EL (cell line): ENCODE measurements around the gene FAM124A.

ENCODE experiments used
- DNase-seq: peaks from one replicate; pipeline ENCODE4 v3.0.0-alpha.2; 2016

Gene FAM124A

GRCh38 chr13:51221108-51221507, 1.1 kb upstream of the FAM124A start:
- no peak for DNase-seq

DNA sequence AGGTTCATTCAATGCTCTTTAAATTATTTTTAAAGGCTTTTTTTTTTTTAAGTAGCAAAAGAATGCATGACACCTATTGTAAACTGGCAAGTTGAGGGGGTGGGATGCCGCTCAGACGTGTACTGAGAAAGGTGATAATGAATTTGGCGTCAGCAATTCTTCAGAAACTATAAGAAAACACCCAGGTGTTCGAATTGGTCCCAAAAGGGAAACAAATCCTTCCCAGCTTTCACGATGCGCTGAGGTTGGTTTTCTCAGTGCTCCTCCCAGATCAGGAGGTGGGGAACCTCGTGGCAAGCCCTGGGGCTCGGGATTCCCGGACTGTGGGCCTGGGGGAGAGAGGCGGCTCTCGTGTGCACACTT, 543 bp upstream of the FAM124A start:
- no peak for DNase-seq

GRCh38 chr13:51222686-51223559, 725 bp downstream of the FAM124A start:
- DNase-seq, result peak; percentile 3

- no peak for DNase-seq
These were observed 1.5 kb downstream of the FAM124A start for GRCh38 chr13:51223560-51224270.

GRCh38 chr13:51225029-51225428, 2.8 kb downstream of the FAM124A start:
- DNase-seq, result no peak

DNA sequence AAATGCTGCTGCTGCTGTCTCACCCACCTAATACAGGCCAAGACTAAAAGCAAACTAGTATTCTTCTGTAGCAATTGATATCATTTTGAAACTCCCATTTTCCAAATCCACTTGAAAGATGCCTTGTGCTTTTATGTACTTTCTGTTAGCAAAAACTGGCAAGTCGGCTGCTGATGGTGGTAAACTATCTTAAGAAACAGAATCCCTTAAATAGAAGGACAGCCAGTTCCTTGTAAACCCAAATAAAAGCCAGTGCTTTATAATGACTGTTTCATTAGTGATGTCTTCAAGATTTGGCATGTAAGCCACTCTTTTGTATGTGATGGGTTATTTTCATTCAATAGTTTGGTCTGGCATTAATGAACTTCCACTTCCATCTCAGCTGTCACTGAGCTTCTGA, 5.2 kb downstream of the FAM124A start:
- no peak for DNase-seq

GRCh38 chr13:51229101-51229719, 7.0 kb downstream of the FAM124A start:
- DNase-seq, result no peak

GRCh38 chr13:51229731-51230130, 7.5 kb downstream of the FAM124A start:
- DNase-seq, result no peak

DNA sequence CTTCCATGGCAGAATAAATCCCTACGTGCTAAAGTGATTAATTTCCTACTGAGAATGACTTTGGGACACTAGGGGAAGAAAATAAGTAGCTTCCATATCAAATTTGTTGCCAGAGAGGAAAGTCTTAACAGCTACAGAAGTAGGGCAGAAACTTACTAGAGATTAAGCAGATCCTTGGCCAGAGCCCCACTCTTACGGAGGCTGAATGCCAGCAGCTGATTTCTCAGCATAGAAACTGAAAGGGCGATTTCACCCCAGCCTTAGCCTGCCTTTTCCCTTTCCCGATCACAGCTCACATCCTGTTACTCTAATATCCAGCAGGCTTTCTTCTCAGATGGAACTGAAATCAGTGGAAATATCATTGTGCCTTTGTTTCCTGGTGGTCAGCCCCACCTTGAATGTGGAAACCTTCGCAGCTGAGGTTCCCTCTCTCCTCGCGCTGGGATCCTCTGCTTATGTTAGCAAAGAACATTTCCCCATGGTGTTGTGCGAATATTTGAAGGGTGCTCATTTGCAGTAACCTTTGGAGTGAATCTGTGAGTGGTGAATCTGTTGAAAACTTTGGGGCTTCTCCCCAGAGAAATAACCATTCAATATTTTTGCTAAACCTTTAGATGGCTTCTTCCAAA, 8.4 kb downstream of the FAM124A start:
- DNase-seq, result no peak

- DNase-seq, result no peak
These were observed 9.3 kb downstream of the FAM124A start for GRCh38 chr13:51231456-51231855.

DNA sequence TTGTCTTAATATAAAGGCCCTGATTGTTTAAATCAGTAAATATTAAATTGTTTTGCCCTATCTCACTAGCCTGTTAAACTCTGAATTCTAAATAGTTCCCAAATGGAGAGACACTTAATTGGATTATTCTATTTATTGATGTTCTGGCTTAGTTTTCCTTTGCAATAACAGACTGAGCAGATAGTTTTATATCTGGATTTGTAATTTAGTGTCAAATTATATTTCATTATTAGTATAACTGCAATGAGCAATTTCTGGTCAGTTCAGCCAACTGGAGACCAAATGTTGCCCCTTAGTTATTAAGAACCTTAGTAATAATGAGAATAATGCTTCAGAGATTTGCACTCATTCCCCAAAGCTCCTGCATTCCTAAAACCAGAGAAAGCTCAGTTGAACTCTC, 10.1 kb downstream of the FAM124A start:
- no peak for DNase-seq

- DNase-seq, result no peak
These were observed 11.1 kb downstream of the FAM124A start for GRCh38 chr13:51233117-51233826.

GRCh38 chr13:51234676-51235075, 12.5 kb downstream of the FAM124A start:
- no peak for DNase-seq

DNA sequence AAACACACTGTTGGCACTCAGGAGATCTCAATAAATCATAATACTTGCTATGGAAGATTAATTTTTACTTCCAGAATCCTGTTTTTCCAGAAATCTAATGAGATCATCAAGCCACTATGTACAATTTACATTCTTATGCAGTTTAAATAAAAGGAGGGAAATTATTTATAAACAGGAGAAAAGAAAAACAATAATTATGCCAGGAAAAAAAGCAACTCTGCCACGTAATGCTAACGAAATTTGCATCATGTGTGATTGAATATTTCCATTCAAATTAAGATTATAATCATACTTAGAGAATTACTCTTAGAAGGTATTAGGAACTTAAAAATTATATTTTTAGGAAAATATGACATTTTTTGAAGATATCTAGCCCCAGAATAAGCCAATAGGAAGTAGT, 13.0 kb downstream of the FAM124A start:
- DNase-seq, result no peak

- no peak for DNase-seq
These were observed 13.7 kb downstream of the FAM124A start for GRCh38 chr13:51235756-51236490.

DNA sequence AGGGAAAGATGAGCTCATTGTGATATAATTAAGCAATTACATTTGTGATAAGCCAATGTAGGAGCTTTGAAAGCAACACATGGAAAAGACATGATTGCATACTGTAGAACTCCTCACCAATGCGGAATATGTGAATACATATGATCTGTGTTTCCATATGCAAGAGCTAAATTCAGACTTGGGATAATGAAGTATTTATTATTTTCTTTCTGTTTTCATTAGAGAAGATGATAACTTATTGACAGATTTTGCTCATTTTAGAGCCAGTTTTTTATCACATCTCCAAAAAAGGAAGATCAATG, 14.2 kb downstream of the FAM124A start:
- no peak for DNase-seq

DNA sequence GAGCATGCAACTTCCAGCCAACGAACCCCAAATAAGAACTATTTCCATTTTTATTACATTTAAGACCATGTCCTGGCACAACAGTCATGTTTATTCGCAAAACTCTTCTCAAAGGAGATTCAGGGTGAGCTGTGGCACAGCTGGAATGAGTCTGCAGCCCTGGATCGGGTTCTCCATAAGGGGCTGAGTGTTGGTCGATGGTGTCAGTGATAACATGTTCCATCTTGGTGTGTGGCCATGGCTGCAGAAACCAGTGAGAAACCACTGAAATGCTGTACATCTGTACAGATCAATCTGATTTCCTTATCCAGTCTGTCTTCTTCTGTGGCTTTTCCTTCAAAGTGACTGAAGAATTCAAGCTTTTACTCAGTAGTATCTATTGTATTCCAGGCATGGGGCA, 15.2 kb downstream of the FAM124A start:
- DNase-seq, result no peak

- no peak for DNase-seq
These were observed 15.7 kb downstream of the FAM124A start for GRCh38 chr13:51237887-51238286.

- DNase-seq, result no peak
These were observed 18.0 kb downstream of the FAM124A start for GRCh38 chr13:51240178-51240577.

- DNase-seq, result no peak
These were observed 18.8 kb downstream of the FAM124A start for GRCh38 chr13:51240958-51241357.

GRCh38 chr13:51241720-51242119, 19.5 kb downstream of the FAM124A start:
- DNase-seq, result no peak

DNA sequence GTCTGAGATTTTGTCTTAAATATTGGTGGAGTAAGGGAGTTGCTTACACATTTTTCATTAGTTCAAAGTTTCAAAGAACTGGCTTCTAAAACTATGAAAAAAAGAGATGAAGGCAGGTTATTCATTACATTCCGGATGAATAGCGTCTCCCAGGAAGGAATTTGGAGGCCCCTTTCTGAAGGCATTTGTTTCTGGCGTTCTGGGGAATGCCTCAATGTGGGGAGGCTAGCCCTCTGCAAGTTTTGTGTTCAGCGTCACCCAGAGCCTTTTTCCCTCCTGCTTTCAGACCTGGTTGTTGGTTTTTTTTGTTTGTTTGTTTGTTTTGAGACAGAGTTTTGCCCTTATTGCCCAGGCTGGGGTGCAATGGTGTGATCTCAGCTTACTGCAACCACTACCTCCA, 21.0 kb downstream of the FAM124A start:
- DNase-seq, result no peak
